Activated CD8-positive, alpha-beta T cell treated with anti-CD3 and anti-CD28 coated beads, Interleukin-2, amount 10 ng/mL, durations not matched to agents 7 days and 5 days (primary cell): Measurements from ENCODE around the gene OPRM1. TPM values are rescaled to one million over a fixed set of nuclear protein-coding genes. Genes with fewer than 3 reads are reported as not detected.
A peak's percentile ranks its signal among the peaks of the same experiment; 100 is the strongest.

ENCODE experiments used
- ATAC-seq: fragments of 150-1000 bp; cut with Tn5 transposase; one replicate; pipeline ENCODE4 v1.10.0; 2021; ENCODE audit warnings: moderate library complexity
- CTCF ChIA-PET: fragments of 350-600 bp; sonication (Branson Sonifier 250); formaldehyde crosslinking; loops from one replicate; lab custom pipeline; 2021; ENCODE audit warnings: antibody characterized with exemption; lab: Charles Lee
- POLR2A ChIA-PET: fragments of 350-600 bp; sonication (Branson Sonifier 250); formaldehyde crosslinking; loops from one replicate; lab custom pipeline; 2021; ENCODE audit warnings: antibody characterized with exemption; lab: Charles Lee
- DNase-seq: peaks from one replicate; pipeline ENCODE4 v3.0.0-alpha.2; 2020
- H3K27ac Mint-ChIP-seq: one replicate; pipeline ENCODE4 v1.8.0; 2021; ENCODE audit warnings: mild to moderate bottlenecking, mixed read lengths
- H3K27me3 Mint-ChIP-seq: one replicate; pipeline ENCODE4 v1.8.0; 2021; ENCODE audit warnings: low read depth, mixed read lengths
- H3K36me3 Mint-ChIP-seq: one replicate; pipeline ENCODE4 v1.8.0; 2021; ENCODE audit warnings: low read depth, mixed read lengths
- H3K4me1 Mint-ChIP-seq: one replicate; pipeline ENCODE4 v1.8.0; 2021; ENCODE audit warnings: low read depth, mixed read lengths
- H3K4me3 Mint-ChIP-seq: one replicate; pipeline ENCODE4 v1.8.0; 2021; ENCODE audit warnings: mild to moderate bottlenecking, mixed read lengths
- H3K9me3 Mint-ChIP-seq: one replicate; pipeline ENCODE4 v1.8.0; 2022; ENCODE audit warnings: mixed read lengths; ENCODE audit not compliant: insufficient read depth
- total RNA-seq, 2 experiments: library from RNA; stranded (reverse); gene quantifications; one replicate each; pipeline ENCODE4 v1.2.3, GENCODE V29; 2021

Gene OPRM1
- total RNA-seq, 2 experiments from 2014 or later, result not detected

GRCh38 chr6:154258064-154258757 lies 219.2 kb downstream of the OPRM1 start:
- ChIA-PET POLR2A (interaction anchor here (0.9 to 1.6 kb wide), 2 partner anchors 9 to 11 kb away, joined by 3 to 8 read pairs; no protein-coding TSS in a partner anchor), CTCF (interaction anchor here (1.3 to 3.1 kb wide), 5 partner anchors 8 to 17 kb away, joined by 3 to 30 read pairs (median 7); no protein-coding TSS in a partner anchor)
- Mint-ChIP-seq H3K27ac (peak overlapping the region; percentile 0), H3K27me3 (no peaks in the 10 kb centered on the region), H3K36me3 (peaks cover 26% of the 10 kb centered on the region), H3K9me3 (peaks cover 22% of the 10 kb centered on the region), H3K4me1 (peaks cover 24% of the 10 kb centered on the region), H3K4me3 (no peak overlapping the region)
- ATAC-seq (peak; percentile 65), DNase-seq (no peak)

GRCh38 chr6:154261688-154262397 lies 222.8 kb downstream of the OPRM1 start:
- Mint-ChIP-seq H3K27ac (no peak overlapping the region), H3K4me3 (no peak overlapping the region), H3K36me3 (peaks cover 6% of the 10 kb centered on the region), H3K27me3 (no peaks in the 10 kb centered on the region), H3K4me1 (peaks cover 27% of the 10 kb centered on the region), H3K9me3 (peaks cover under 1% of the 10 kb centered on the region)
- POLR2A ChIA-PET, result no interaction called here
- CTCF ChIA-PET, result interaction anchor here (0.6 to 1.4 kb wide), 4 partner anchors 10 to 16 kb away, joined by 3 to 6 read pairs (median 3); no protein-coding TSS in a partner anchor
- ATAC-seq (no peak), DNase-seq (no peak)

GRCh38 chr6:154266560-154267099 lies 227.6 kb downstream of the OPRM1 start:
- CTCF ChIA-PET, result interaction anchor here (1.0 to 5.6 kb wide), 7 partner anchors 9 to 112 kb away, joined by 3 to 54 read pairs (median 4); no protein-coding TSS in a partner anchor
- no peak for DNase-seq
- POLR2A ChIA-PET, result interaction anchor here (0.8 kb wide), 1 partner anchor 35 kb away, joined by 3 read pairs; no protein-coding TSS in a partner anchor
- Mint-ChIP-seq H3K27ac (peak overlapping the region; percentile 47), H3K27me3 (no peaks in the 10 kb centered on the region), H3K36me3 (no peaks in the 10 kb centered on the region), H3K4me3 (no peak overlapping the region), H3K4me1 (peaks cover 20% of the 10 kb centered on the region), H3K9me3 (no peaks in the 10 kb centered on the region)
- peak; percentile 33 for ATAC-seq

GRCh38 chr6:154267508-154268106 lies 228.6 kb downstream of the OPRM1 start:
- no peak overlapping the region for H3K27ac Mint-ChIP-seq
- no peaks in the 10 kb centered on the region for H3K9me3 Mint-ChIP-seq
- ATAC-seq (peak; percentile 33), DNase-seq (no peak)
- no peak overlapping the region for H3K4me3 Mint-ChIP-seq
- no peaks in the 10 kb centered on the region for H3K36me3 Mint-ChIP-seq
- peaks cover 20% of the 10 kb centered on the region for H3K4me1 Mint-ChIP-seq
- ChIA-PET POLR2A (interaction anchor here (0.7 to 1.1 kb wide), 4 partner anchors 18 to 33 kb away, joined by 3 read pairs; no protein-coding TSS in a partner anchor), CTCF (interaction anchor here (0.9 to 5.6 kb wide), 7 partner anchors 8 to 111 kb away, joined by 3 to 54 read pairs (median 4); no protein-coding TSS in a partner anchor)
- H3K27me3 Mint-ChIP-seq, result no peaks in the 10 kb centered on the region

- H3K36me3 Mint-ChIP-seq, result no peaks in the 10 kb centered on the region
- no peak overlapping the region for H3K27ac Mint-ChIP-seq
- ChIA-PET CTCF (interaction anchor here (1.7 to 5.6 kb wide), 2 partner anchors 7 to 13 kb away, joined by 4 to 54 read pairs; no protein-coding TSS in a partner anchor), POLR2A (interaction anchor here (1.0 to 1.1 kb wide), 2 partner anchors 21 to 27 kb away, joined by 3 read pairs; no protein-coding TSS in a partner anchor)
- H3K4me1 Mint-ChIP-seq, result peaks cover 20% of the 10 kb centered on the region
- no peaks in the 10 kb centered on the region for H3K27me3 Mint-ChIP-seq
- H3K4me3 Mint-ChIP-seq, result no peak overlapping the region
- ATAC-seq, result no peak
- H3K9me3 Mint-ChIP-seq, result no peaks in the 10 kb centered on the region
- no peak for DNase-seq
These were observed 229.4 kb downstream of the OPRM1 start for GRCh38 chr6:154268486-154268885.

- no peak for DNase-seq
- POLR2A ChIA-PET, result interaction anchor here (0.7 to 1.1 kb wide), 3 partner anchors 22 to 1149 kb away, joined by 3 to 4 read pairs (median 3); no protein-coding TSS in a partner anchor
- no peak for ATAC-seq
- CTCF ChIA-PET, result interaction anchor here (2.4 to 8.7 kb wide), 10 partner anchors 8 to 121 kb away, joined by 6 to 112 read pairs (median 42); no protein-coding TSS in a partner anchor
- Mint-ChIP-seq H3K4me3 (no peak overlapping the region), H3K36me3 (no peaks in the 10 kb centered on the region), H3K9me3 (no peaks in the 10 kb centered on the region), H3K4me1 (peaks cover 35% of the 10 kb centered on the region), H3K27me3 (no peaks in the 10 kb centered on the region), H3K27ac (no peak overlapping the region)
These were observed 235.1 kb downstream of the OPRM1 start for GRCh38 chr6:154274168-154274567.

GRCh38 chr6:154276810-154277628 lies 238.0 kb downstream of the OPRM1 start:
- DNase-seq, result no peak
- CTCF ChIA-PET, result interaction anchor here (0.7 to 8.7 kb wide), 37 partner anchors 11 to 399 kb away, joined by 3 to 112 read pairs (median 6); no protein-coding TSS in a partner anchor
- Mint-ChIP-seq H3K4me3 (peak overlapping the region; percentile 60), H3K4me1 (peaks cover 35% of the 10 kb centered on the region), H3K36me3 (no peaks in the 10 kb centered on the region), H3K27me3 (no peaks in the 10 kb centered on the region), H3K27ac (peak overlapping the region; percentile 31), H3K9me3 (no peaks in the 10 kb centered on the region)
- peak; percentile 68 for ATAC-seq
- POLR2A ChIA-PET, result interaction anchor here (0.7 to 1.4 kb wide), 5 partner anchors 27 to 122 kb away, joined by 3 to 5 read pairs (median 4); no protein-coding TSS in a partner anchor

GRCh38 chr6:154277629-154278017 lies 238.6 kb downstream of the OPRM1 start:
- ATAC-seq (peak; percentile 75), DNase-seq (peak; percentile 37)
- H3K27ac Mint-ChIP-seq, result peak overlapping the region; percentile 31
- H3K4me1 Mint-ChIP-seq, result peaks cover 35% of the 10 kb centered on the region
- H3K36me3 Mint-ChIP-seq, result no peaks in the 10 kb centered on the region
- peak overlapping the region; percentile 60 for H3K4me3 Mint-ChIP-seq
- no peaks in the 10 kb centered on the region for H3K27me3 Mint-ChIP-seq
- POLR2A ChIA-PET, result interaction anchor here (0.9 to 1.4 kb wide), 4 partner anchors 28 to 123 kb away, joined by 3 to 5 read pairs (median 4); no protein-coding TSS in a partner anchor
- CTCF ChIA-PET, result interaction anchor here (0.7 to 8.7 kb wide), 36 partner anchors 11 to 513 kb away, joined by 3 to 112 read pairs (median 6); no protein-coding TSS in a partner anchor
- H3K9me3 Mint-ChIP-seq, result no peaks in the 10 kb centered on the region

- ATAC-seq, result no peak
- Mint-ChIP-seq H3K36me3 (no peaks in the 10 kb centered on the region), H3K4me3 (no peak overlapping the region), H3K9me3 (peaks cover 2% of the 10 kb centered on the region), H3K4me1 (peaks cover 24% of the 10 kb centered on the region), H3K27me3 (no peaks in the 10 kb centered on the region), H3K27ac (no peak overlapping the region)
- ChIA-PET CTCF (interaction anchor here (0.5 to 1.9 kb wide), 4 partner anchors 33 to 405 kb away, joined by 3 to 9 read pairs (median 6); no protein-coding TSS in a partner anchor), POLR2A (interaction anchor here (0.6 kb wide), 1 partner anchor 172 kb away, joined by 6 read pairs; no protein-coding TSS in a partner anchor)
- no peak for DNase-seq
These were observed 241.5 kb downstream of the OPRM1 start for GRCh38 chr6:154280521-154280920.

- CTCF ChIA-PET, result no interaction called here
- DNase-seq, result no peak
- H3K4me1 Mint-ChIP-seq, result no peaks in the 10 kb centered on the region
- ATAC-seq, result no peak
- peaks cover 4% of the 10 kb centered on the region for H3K9me3 Mint-ChIP-seq
- no peak overlapping the region for H3K27ac Mint-ChIP-seq
- H3K36me3 Mint-ChIP-seq, result no peaks in the 10 kb centered on the region
- no peak overlapping the region for H3K4me3 Mint-ChIP-seq
- POLR2A ChIA-PET, result no interaction called here
- H3K27me3 Mint-ChIP-seq, result no peaks in the 10 kb centered on the region
These were observed 245.3 kb downstream of the OPRM1 start for GRCh38 chr6:154284313-154284853.
